OCI-LY3 (cell line): ENCODE measurements around the gene SSRP1.

Experiments used
- CTCF ChIP-seq: fragments of 200-600, 300-600 bp; sonication (generic); IDR thresholded peaks from 2 replicates; pipeline ENCODE4 v1.5.1; 2014; ENCODE audit warnings: antibody characterized with exemption, low read length, low read depth
- EZH2phosphoT487 ChIP-seq: fragments of 200-600 bp; shearing (Covaris generic); IDR thresholded peaks from 2 replicates; pipeline ENCODE4 v1.6.1; 2018; ENCODE audit warnings: antibody characterized with exemption, mixed run types, low read depth

- no peak for TF ChIP-seq CTCF
- TF ChIP-seq EZH2phosphoT487 = no peak
Measured at GRCh38 chr11:57303280-57303989, 32.3 kb downstream of the SSRP1 start.
